ENCODE data around the gene CTRL. TPM values are rescaled to one million over a fixed set of nuclear protein-coding genes. Genes with fewer than 3 reads are reported as not detected.
"Not testable (repeated sequence)": the region's sequence is repeated elsewhere in the genome, so short reads cannot be mapped to it uniquely, and the experiment has no call there.

The CTRL gene
- total and polyA plus RNA-seq, 4 experiments from 2014 or later = 0.41 to 8.6 (median 3.5) TPM

GRCh38 chr16:67940446-67941089 is 8.9 kb upstream of the CTRL start:
- Histone ChIP-seq H3K36me3 (ENCODE audit: insufficient read depth, low read length) (peaks cover under 1% of the 10 kb centered on the region), H3K27me3 (ENCODE audit: insufficient read depth, low read length) (no peaks in the 10 kb centered on the region), H3K4me3 (ENCODE audit: low read length in 2 of 2) (no peak overlapping the region), H3K27ac (ENCODE audit: low read depth, low read length) (peak overlapping the region; percentile 48), H3K9me3 (ENCODE audit: control insufficient read depth in 1 of 2, low read length in 2 of 2) (no peaks in the 10 kb centered on the region), H3K4me1 (ENCODE audit: insufficient read depth, low read length) (peaks cover 43% of the 10 kb centered on the region)
- intact Hi-C loops (cut with micrococcal nuclease) = no loop called here
- no peaks in the 10 kb centered on the region for H3K27me3 Mint-ChIP-seq
- POLR2A ChIA-PET (ENCODE audit: partially characterized antibody) = interaction anchor here (0.6 to 7.3 kb wide), 6 partner anchors 9 to 393 kb away, joined by 3 to 44 read pairs (median 4); partner anchors contain the start of genes DPEP2 and SLC12A4
- no peak for DNase-seq
- peaks cover 0 to 3% (median 0%) of the 10 kb centered on the region in 8 donors for H3K9me3 Mint-ChIP-seq
- H3K27ac Mint-ChIP-seq = peak overlapping the region; percentile 77 to 93 (median 83)
- H3K4me3 Mint-ChIP-seq = peak overlapping the region in 5 of 8 donors; percentile 50 to 79 (median 61)
- H3K36me3 Mint-ChIP-seq = peaks cover 3 to 16% of the 10 kb centered on the region in 2 donors
- peaks cover 21 to 43% (median 33%) of the 10 kb centered on the region in 4 donors for H3K4me1 Mint-ChIP-seq
- CTCF ChIA-PET (ENCODE audit: partially characterized antibody) = interaction anchor here (0.6 to 4.2 kb wide), 17 partner anchors 8 to 448 kb away, joined by 3 to 25 read pairs (median 4); partner anchors contain the start of genes CTRL, DPEP2NB and NRN1L

DNA sequence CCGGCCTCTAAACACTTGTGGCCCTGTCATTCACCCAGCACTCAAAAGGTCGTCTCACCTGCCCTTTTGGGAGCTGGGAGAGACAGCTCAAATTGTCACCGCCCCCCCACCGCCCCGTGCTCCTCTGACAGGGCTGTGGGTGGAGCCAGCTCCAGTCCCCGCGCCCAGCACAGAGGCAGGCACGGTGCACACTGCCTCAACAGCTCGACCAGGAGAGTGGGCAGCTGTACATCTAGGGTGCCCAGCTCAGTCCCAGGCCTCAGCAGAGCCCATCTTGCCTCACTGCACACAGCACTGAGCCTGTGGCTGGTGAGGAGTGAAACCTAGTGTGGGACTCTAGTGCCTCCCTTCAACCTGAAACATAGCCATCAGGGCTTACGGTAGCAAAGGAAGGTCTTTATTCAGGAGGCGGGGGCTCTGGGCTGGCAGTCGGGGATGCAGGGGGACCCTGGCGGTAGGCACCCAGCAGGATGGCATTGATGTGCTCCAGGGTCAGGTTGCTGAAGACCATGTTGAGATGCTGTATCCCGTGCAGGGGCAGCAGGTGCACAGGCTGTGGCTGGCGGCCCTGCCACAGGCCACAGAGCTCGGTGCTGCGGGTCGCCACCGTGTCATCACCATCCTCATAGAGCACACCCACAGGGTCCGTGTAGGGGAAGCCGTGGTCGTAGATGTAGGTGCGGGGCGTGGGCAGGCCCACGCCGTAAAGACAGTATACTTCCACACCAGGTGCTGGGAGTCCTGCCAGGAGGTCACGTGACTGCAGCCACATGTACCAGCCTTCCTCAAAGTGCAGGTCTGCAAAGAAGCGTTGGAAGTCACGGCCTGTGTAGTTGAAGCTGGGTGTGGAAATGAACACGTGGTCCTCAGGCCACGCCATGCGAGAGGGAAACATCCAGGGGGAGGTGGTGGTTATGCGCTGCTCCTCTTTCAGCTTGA is 8.1 kb upstream of the CTRL start:
- Histone ChIP-seq H3K27me3 (ENCODE audit: insufficient read depth, low read length) (no peaks in the 10 kb centered on the region), H3K9me3 (ENCODE audit: control insufficient read depth in 1 of 2, low read length in 2 of 2) (no peaks in the 10 kb centered on the region), H3K36me3 (ENCODE audit: insufficient read depth, low read length) (peaks cover 6% of the 10 kb centered on the region), H3K4me1 (ENCODE audit: insufficient read depth, low read length) (peaks cover 51% of the 10 kb centered on the region), H3K27ac (ENCODE audit: low read depth, low read length) (peak overlapping the region; percentile 48), H3K4me3 (ENCODE audit: low read length in 2 of 2) (no peak overlapping the region)
- H3K36me3 Mint-ChIP-seq = peaks cover 10 to 24% of the 10 kb centered on the region in 2 donors
- ChIA-PET CTCF (ENCODE audit: partially characterized antibody) (interaction anchor here (0.6 to 4.2 kb wide), 12 partner anchors 8 to 448 kb away, joined by 3 to 25 read pairs (median 4); partner anchors contain the start of genes CTRL and NRN1L), POLR2A (ENCODE audit: partially characterized antibody) (interaction anchor here (1.2 to 7.3 kb wide), 4 partner anchors 9 to 59 kb away, joined by 3 to 44 read pairs (median 10); partner anchors contain the start of genes DPEP2 and SLC12A4)
- H3K27me3 Mint-ChIP-seq = no peaks in the 10 kb centered on the region
- peak overlapping the region; percentile 77 to 93 (median 83) for H3K27ac Mint-ChIP-seq
- peak in 4 of 5 donors; percentile 19 to 32 (median 21) for DNase-seq
- intact Hi-C loops (cut with micrococcal nuclease) = no loop called here
- H3K4me1 Mint-ChIP-seq = peaks cover 28 to 50% (median 41%) of the 10 kb centered on the region in 4 donors
- peak overlapping the region; percentile 32 to 79 (median 56) for H3K4me3 Mint-ChIP-seq
- H3K9me3 Mint-ChIP-seq = peaks cover 0 to 3% (median 0%) of the 10 kb centered on the region in 8 donors

DNA sequence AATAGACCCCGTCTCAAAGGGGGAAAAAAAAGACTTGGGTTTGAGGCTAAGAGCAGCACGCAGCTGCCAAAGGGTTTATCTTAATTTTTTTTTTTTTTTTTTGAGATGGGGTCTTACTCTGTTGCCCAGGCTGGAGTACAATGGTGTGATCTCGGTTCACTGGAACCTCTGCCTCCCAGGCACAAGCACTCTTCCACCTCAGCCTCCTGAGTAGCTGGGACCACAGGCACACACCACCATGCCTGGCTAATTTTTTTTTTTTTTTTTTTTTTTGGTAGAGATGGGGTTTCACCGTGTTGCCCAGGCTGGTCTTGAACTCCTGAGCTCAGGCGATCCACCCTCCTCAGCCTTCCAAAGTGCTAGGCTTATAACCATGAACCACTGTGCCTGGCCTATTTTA is 6.1 kb upstream of the CTRL start:
- H3K4me1 ChIP-seq (ENCODE audit: insufficient read depth, low read length) = peaks cover 54% of the 10 kb centered on the region
- H3K36me3 Mint-ChIP-seq = peaks cover 15 to 34% of the 10 kb centered on the region in 2 donors

DNA sequence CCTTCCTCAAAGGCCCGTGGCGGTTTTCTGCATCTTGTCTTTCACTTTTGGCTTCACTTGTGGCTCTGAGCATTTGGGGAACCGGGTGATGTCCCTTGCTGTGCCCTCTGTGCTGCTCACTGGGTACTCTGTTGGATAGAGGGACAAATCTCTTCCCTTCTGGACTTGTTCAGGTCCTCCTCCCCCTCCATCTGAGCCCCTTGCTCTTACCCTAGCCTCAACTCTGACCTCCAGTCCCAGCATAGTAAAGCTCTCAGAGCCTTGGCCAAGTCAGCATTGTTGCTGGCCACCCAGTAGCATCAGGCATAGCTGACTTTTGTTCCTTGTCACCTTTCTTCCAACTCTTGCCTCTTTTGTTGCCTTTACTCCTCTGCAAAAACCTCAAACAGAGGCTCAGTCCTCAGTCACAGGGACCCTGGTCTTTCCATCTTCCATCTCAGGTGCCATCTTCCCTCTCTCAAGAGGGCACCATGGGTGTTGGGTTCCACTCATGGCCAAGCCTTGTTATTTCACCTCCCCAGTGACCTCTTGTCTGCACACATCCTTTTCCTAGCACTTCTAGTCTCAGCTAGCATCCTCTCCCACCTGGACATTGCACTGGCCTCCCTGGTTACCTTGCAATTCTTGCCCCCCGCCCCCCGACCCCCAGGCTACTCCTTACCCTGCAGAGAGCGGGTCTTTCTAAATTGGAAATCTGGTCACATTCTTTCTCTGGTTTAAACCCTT is 5.4 kb upstream of the CTRL start:
- H3K4me1 Mint-ChIP-seq = peaks cover 26 to 58% (median 47%) of the 10 kb centered on the region in 4 donors

More for the DNA sequence above, 6.1 kb upstream of the CTRL start:
- H3K27me3 ChIP-seq (ENCODE audit: insufficient read depth, low read length); H3K27me3 Mint-ChIP-seq; H3K4me3 ChIP-seq (ENCODE audit: low read length in 2 of 2); DNase-seq; H3K9me3 ChIP-seq (ENCODE audit: control insufficient read depth in 1 of 2, low read length in 2 of 2); H3K9me3 Mint-ChIP-seq: not testable (repeated sequence)
- Histone ChIP-seq H3K36me3 (ENCODE audit: insufficient read depth, low read length) (peaks cover 19% of the 10 kb centered on the region), H3K27ac (ENCODE audit: low read depth, low read length) (peak overlapping the region; percentile 81)
- intact Hi-C loops (cut with micrococcal nuclease) = loop anchor here (2.0 kb wide), 3 partner anchors 31 to 147 kb away; partner anchors contain the start of genes NFATC3 and SLC12A4
- POLR2A ChIA-PET (ENCODE audit: partially characterized antibody) = interaction anchor here (2.1 to 7.3 kb wide), 8 partner anchors 9 to 142 kb away, joined by 6 to 49 read pairs (median 24); partner anchors contain the start of genes DPEP2, NUTF2, SLC12A4 and THAP11
- H3K4me1 Mint-ChIP-seq = peaks cover 28 to 62% (median 48%) of the 10 kb centered on the region in 4 donors
- CTCF ChIA-PET (ENCODE audit: partially characterized antibody) = interaction anchor here (3.3 kb wide), 1 partner anchor 54 kb away, joined by 16 read pairs; the partner anchor contains the start of gene NRN1L
- H3K4me3 Mint-ChIP-seq = peak overlapping the region in 3 of 8 donors; percentile 35 to 100 (median 100)
- H3K27ac Mint-ChIP-seq = peak overlapping the region in 3 of 7 donors; percentile 66 to 98 (median 96)

GRCh38 chr16:67936124-67936879 is 4.6 kb upstream of the CTRL start, which contains the start of gene PSMB10:
PSMB10 (minus strand) TSS chr16:67936850; CDS start chr16:67936749, 101 bp downstream.
- Mint-ChIP-seq H3K4me3 (peak within 1 kb of the TSS; percentile 96 to 100 (median 99)), H3K27me3 (no peaks in the 10 kb centered on the region), H3K9me3 (peaks cover 0 to 3% (median 0%) of the 10 kb centered on the region in 8 donors), H3K36me3 (peaks cover 15 to 37% of the 10 kb centered on the region in 2 donors), H3K27ac (peak within 1 kb of the TSS; percentile 96 to 99 (median 98)), H3K4me1 (peaks cover 21 to 51% (median 41%) of the 10 kb centered on the region in 4 donors)
- intact Hi-C loops (cut with micrococcal nuclease) = loop anchor here (2.0 kb wide), 3 partner anchors 32 to 148 kb away; partner anchors contain the start of genes NFATC3 and SLC12A4
- ChIA-PET POLR2A (ENCODE audit: partially characterized antibody) (interaction anchor here (0.8 to 7.3 kb wide), 59 partner anchors 8 to 580 kb away, joined by 3 to 49 read pairs (median 6); partner anchors contain the start of genes ACD, ATP6V0D1, CENPT and DDX28), CTCF (ENCODE audit: partially characterized antibody) (interaction anchor here (0.5 to 3.3 kb wide), 14 partner anchors 9 to 1251 kb away, joined by 3 to 16 read pairs (median 4); partner anchors contain the start of genes NFATC3 and NRN1L)
- peaks cover 30% of the 10 kb centered on the region for H3K36me3 ChIP-seq (ENCODE audit: insufficient read depth, low read length)
- no peaks in the 10 kb centered on the region for H3K27me3 ChIP-seq (ENCODE audit: insufficient read depth, low read length)
- peak in 2 of 5 donors; percentile 63 to 82 for DNase-seq
- peak within 1 kb of the TSS; percentile 81 to 98 for H3K4me3 ChIP-seq (ENCODE audit: low read length in 2 of 2)
- H3K4me1 ChIP-seq (ENCODE audit: insufficient read depth, low read length) = peaks cover 41% of the 10 kb centered on the region
- H3K27ac ChIP-seq (ENCODE audit: low read depth, low read length) = peak within 1 kb of the TSS; percentile 81
- H3K9me3 ChIP-seq (ENCODE audit: control insufficient read depth in 1 of 2, low read length in 2 of 2) = no peaks in the 10 kb centered on the region

More for the DNA sequence above, 5.4 kb upstream of the CTRL start:
- CTCF ChIA-PET (ENCODE audit: partially characterized antibody) = interaction anchor here (1.2 to 3.3 kb wide), 4 partner anchors 46 to 63 kb away, joined by 3 to 16 read pairs (median 3); partner anchors contain the start of gene NRN1L
- peaks cover 15 to 36% of the 10 kb centered on the region in 2 donors for H3K36me3 Mint-ChIP-seq
- intact Hi-C loops (cut with micrococcal nuclease) = loop anchor here (2.0 kb wide), 3 partner anchors 32 to 148 kb away; partner anchors contain the start of genes NFATC3 and SLC12A4
- H3K4me3 ChIP-seq (ENCODE audit: low read length in 2 of 2) = peak overlapping the region; percentile 81 to 98
- H3K4me3 Mint-ChIP-seq = peak overlapping the region; percentile 96 to 100 (median 99)
- no peaks in the 10 kb centered on the region for H3K9me3 ChIP-seq (ENCODE audit: control insufficient read depth in 1 of 2, low read length in 2 of 2)
- H3K36me3 ChIP-seq (ENCODE audit: insufficient read depth, low read length) = peaks cover 23% of the 10 kb centered on the region
- POLR2A ChIA-PET (ENCODE audit: partially characterized antibody) = interaction anchor here (1.0 to 7.3 kb wide), 32 partner anchors 9 to 456 kb away, joined by 3 to 49 read pairs (median 11); partner anchors contain the start of genes ACD, ATP6V0D1, DDX28 and DPEP2
- peak overlapping the region; percentile 81 for H3K27ac ChIP-seq (ENCODE audit: low read depth, low read length)
- peak overlapping the region; percentile 96 to 99 (median 98) for H3K27ac Mint-ChIP-seq
- H3K9me3 Mint-ChIP-seq = peaks cover 0 to 3% (median 0%) of the 10 kb centered on the region in 8 donors
- peaks cover 49% of the 10 kb centered on the region for H3K4me1 ChIP-seq (ENCODE audit: insufficient read depth, low read length)
- no peaks in the 10 kb centered on the region for H3K27me3 ChIP-seq (ENCODE audit: insufficient read depth, low read length)
- H3K27me3 Mint-ChIP-seq = no peaks in the 10 kb centered on the region
- peak in 4 of 5 donors; percentile 80 to 90 (median 83) for DNase-seq
